GM12872 (cell line): ENCODE measurements around the gene NDST1.

Experiments
- TF ChIP-seq, protein P1 (sequence below): IDR thresholded peaks from 3 replicates; pipeline ENCODE4 v1.5.1; 2011; ENCODE audit warnings: low read depth, mild to moderate bottlenecking, low read length, moderate library complexity; ENCODE audit not compliant: insufficient read depth

NDST1 gene

DNA sequence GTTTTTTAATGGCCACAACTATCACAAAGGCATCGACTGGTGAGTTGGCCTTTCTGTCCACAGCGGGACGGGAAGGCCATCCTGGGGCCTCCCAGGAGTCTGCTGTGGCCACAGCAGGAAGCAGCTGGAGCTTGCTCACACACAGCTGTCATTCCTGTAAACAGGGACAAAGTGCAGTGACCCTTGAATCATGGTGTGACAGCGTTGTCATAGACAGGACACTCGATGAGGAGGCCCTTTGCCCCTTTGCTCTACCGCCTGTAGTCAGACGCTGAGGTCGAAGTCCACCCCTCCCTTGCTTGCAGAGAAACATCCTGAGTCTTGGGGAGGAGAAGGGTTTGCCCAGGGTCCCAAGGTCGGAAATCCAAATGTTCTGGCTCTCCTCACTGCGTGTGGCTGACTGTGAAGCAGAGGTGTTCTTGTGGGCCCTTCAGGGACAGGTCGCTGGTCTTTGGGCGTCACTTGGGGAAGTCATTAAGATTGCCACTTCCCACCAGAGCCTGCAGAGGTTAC lies 35.1 kb downstream of the NDST1 start:
- TF ChIP-seq, protein P1, sequence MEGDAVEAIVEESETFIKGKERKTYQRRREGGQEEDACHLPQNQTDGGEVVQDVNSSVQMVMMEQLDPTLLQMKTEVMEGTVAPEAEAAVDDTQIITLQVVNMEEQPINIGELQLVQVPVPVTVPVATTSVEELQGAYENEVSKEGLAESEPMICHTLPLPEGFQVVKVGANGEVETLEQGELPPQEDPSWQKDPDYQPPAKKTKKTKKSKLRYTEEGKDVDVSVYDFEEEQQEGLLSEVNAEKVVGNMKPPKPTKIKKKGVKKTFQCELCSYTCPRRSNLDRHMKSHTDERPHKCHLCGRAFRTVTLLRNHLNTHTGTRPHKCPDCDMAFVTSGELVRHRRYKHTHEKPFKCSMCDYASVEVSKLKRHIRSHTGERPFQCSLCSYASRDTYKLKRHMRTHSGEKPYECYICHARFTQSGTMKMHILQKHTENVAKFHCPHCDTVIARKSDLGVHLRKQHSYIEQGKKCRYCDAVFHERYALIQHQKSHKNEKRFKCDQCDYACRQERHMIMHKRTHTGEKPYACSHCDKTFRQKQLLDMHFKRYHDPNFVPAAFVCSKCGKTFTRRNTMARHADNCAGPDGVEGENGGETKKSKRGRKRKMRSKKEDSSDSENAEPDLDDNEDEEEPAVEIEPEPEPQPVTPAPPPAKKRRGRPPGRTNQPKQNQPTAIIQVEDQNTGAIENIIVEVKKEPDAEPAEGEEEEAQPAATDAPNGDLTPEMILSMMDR = no peak

DNA sequence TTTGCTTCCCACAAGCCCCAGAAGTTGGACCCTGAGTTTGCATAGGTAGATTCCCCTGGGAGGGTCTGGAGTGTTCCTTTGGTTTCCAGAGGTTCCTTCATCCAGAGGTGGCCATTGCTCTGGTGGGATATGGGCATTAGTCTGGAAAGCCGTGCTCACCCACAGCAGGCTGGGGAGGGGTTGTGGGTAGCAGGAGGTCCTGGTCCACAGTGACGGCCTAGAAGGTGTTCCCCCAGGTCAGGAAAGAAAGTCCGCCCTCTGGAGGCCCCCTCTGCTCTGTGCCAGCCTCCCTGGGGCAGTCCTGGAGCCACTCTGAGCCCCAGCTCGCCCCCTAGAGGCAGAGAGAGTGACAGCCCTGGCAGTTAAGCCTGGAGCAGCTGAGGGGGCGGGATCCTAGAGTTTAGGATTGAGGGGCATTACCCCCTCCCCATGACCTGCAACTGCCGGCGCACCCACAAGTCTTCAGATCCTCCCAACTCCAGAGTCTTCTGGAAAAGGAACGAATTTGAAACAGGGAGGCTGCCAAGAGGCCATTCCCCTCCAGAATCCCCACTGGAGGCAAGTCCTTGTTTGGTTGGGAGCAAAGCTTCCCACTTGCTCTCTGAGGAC lies 36.8 kb downstream of the NDST1 start:
- TF ChIP-seq, protein P1 = peak; percentile 95

DNA sequence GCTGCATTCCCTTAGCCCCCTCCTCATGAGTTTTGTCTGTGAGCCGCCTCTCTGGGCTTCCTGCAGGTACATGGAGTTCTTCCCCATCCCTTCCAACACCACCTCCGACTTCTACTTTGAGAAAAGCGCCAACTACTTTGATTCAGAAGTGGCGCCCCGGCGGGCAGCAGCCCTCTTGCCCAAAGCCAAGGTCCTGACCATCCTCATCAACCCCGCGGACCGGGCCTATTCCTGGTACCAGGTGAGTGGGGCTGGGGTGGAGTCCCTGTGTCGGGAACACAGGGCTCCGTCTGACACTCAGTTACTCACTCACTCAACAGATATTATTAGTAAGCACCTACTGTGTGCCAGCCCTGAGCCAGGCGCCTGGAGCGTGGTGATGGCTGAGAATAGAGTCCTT lies 37.3 kb downstream of the NDST1 start:
- TF ChIP-seq, protein P1 = no peak

DNA sequence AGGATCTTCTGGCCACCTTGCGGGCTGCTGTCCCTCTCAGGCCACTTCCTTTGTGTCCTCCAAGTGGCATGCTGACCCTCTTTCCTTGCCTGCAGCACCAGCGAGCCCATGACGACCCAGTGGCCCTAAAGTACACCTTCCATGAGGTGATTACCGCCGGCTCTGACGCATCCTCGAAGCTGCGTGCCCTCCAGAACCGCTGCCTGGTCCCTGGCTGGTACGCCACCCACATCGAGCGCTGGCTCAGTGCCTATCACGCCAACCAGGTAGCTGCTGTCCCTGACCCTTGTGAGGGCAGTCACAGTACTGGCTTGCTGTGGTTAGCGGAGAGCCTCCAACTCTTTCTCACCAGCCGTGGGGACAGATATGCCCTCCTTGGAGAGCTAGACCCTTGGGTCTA lies 40.2 kb downstream of the NDST1 start:
- TF ChIP-seq, protein P1 = no peak

DNA sequence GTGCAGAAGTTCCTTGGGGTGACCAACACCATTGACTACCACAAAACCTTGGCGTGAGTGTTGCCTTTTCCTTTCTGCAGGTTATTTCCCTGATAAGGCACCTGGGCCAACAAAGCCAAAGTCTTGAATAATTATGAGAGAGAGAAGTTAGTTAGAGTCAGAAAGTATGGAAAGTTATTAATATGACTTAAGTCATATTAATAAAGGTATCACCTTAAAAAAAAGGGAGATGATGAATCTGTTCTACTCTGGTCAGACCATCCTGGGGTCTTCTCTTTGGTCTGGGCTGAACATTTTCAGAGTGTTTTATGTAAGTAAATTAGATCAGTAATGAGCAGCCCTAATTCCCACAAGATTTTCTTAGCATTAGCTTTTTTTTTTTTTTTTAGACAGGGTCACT lies 41.8 kb downstream of the NDST1 start:
- TF ChIP-seq, protein P1 = no peak

DNA sequence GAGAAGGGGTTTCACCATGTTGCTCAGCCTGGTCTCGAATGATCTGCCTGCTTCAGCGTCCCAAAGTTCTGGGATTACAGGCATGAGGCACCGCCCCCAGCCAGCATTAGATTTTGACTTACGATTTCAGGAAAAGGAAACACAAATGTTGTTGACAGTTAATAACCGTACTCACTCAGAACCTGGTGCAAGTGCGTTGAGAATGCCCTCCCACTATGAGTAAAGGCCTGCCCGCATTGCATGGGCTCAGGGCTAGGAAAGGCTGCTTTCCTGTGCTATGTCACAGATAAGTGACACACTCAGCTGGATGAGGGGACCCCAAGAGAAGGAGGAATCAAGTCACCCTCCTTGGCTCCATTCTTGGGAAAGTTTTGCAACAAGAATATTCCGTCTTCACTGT lies 42.4 kb downstream of the NDST1 start:
- TF ChIP-seq, protein P1 = no peak

DNA sequence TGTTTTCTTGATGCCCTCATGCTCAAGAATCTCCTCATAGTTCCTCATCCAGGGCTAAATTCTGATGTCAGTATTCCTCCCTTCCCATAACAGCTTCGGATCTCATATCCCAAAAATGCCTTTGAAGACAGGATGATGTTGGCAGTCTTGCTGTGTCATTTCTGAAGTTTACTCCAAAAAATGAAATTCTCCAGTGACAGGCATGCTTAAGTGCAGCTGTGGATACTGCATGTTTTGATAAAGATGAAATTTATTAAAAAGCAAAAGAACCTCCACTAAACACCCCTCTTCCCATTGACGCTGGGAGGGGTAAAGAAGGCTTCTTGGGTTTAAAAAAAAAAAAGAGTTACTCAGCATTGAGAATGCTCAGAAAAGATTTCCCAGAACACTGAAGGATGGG lies 43.1 kb downstream of the NDST1 start:
- TF ChIP-seq, protein P1 = no peak
